ENCODE results near the gene VWA5B1.

Gene VWA5B1

DNA sequence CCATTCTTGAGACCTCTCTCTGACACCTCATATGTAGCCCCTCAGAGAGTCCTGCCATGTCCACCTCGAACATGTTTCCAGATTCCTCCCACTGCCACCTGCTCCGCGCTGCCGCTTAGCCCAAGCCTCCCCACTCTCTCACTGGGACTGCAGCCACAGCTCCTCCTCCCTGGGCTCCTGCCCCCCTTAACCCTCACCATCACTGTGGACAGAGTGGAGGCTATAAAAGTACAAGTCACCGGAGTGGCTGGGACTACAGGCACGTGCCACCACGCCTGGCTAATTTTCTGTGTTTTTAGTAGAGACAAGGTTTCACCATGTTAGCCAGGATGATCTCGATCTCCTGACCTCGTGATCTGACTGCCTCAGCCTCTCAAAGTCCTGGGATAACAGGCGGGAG, 77.0 kb downstream of the VWA5B1 start:
- no peak for DNase-seq (ENCODE audit: low read depth, low spot score)

DNA sequence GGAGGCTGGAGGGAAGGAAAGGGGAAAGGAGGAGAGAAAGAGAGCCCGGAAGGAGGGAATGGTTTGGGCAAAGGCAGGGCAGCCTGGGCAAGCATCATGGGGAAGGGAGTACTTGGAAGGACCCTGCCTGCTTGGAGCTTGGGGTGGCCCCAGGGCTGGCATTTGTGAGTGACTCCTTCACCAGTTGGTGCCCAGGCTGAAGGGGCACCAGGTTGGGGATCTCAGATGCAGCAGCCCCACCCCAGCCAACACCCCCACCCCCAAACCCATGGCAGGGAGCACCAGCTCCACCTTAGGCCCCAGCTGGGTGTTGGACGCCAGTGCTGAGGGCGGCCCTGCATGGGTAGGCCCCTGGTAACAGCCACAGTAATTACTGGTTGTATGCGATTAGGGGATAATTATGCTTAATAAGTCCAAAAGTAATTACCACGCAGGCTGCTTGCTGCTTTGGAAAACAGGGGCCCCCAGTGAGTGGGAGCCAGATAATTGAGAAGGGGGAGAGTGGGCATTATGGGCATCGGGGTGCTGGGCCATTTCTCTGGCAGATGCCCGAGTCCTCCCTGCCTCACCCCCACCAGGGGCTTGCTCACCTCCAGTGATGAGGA, 78.3 kb downstream of the VWA5B1 start:
- no peak for DNase-seq (ENCODE audit: low read depth, low spot score)

- DNase-seq (ENCODE audit: low read depth, low spot score): no peak
These were observed 80.0 kb downstream of the VWA5B1 start for GRCh38 chr1:20370698-20371097.

- DNase-seq (ENCODE audit: low read depth, low spot score): peak; percentile 70
These were observed 80.7 kb downstream of the VWA5B1 start for GRCh38 chr1:20371411-20371810.

- no peak for DNase-seq (ENCODE audit: low read depth, low spot score)
These were observed 81.2 kb downstream of the VWA5B1 start for GRCh38 chr1:20371883-20372282.

- no peak for DNase-seq (ENCODE audit: low read depth, low spot score)
These were observed 82.0 kb downstream of the VWA5B1 start for GRCh38 chr1:20372676-20373075.

DNA sequence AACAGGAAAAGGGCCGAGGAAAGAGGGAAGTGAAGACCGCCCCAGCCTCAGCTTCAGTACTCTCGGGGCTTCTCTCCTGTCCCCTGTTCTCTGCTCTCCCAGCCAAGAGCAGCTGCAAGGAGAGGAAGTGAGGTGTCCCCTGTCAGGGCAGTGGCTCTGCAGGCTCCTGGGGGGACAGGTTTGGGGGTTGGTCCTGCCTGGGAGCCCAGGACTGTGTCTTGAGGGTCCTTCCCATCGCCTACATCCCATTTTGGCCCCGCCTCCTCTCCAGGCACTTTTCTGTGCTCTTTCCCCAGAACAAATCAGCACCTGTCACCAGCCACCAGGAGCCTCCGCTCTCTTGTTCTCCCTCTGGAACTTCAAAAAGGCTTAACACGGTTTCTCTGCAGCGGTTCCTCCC, 82.6 kb downstream of the VWA5B1 start:
- DNase-seq (ENCODE audit: low read depth, low spot score): no peak

DNA sequence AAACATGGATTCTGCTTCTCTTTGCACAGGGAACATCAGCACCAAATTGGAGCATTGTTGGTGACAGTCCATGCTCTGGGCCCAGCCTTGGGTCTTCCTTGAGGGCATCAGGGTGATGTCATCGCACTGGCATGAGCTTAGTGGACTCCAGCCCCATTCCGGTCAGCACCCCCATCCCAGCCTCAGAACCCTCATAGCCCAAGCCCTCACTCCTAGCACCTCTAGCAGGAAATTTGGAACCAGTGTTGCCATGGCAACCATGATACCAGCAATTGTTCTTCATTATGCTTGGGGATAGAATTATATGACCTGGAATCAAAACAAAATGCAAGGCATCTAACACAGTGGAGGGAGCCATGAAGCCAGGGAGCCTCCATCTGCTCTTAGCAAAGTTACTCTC, 83.1 kb downstream of the VWA5B1 start:
- DNase-seq (ENCODE audit: low read depth, low spot score): no peak

DNA sequence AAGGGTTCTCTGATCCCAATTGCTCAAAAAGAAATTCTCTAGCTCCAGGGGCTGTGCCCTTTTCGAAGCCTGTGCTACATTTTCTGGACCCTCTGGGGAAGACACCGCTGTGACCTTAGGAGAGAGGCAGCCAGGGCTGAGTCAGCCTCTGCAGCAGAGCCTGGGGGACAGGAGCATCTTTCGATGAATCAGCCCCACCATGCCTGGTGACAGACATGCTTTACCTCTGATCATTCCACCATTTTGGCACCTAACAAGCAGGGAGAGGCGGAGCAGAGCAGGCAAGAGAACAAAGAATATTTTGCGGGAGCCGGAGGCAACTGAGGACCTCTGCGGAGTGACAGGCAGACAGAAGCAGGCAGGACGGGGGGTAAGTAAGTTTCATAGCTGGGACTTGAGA, 84.9 kb downstream of the VWA5B1 start:
- peak; percentile 72 for DNase-seq (ENCODE audit: low read depth, low spot score)

DNA sequence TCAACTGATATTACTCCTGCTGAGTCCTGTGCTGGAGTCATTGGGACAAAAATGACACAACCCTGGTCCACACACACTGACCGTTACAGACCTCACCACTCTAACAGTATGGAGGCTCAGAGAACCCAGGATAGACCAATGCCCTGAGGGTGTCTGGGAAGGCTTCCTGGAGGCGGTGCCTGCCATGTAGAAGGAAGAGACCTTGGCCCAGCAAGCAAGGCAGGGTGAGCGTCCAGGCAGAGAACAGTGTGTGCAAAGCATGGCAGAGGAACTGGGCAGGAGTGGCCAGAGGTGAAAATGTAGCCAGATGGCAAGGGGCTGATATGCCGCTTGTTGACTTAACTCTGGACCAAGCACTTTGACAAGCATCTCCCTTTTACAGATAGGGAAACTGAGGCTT, 85.5 kb downstream of the VWA5B1 start:
- DNase-seq (ENCODE audit: low read depth, low spot score): no peak

GRCh38 chr1:20376880-20377494, 86.3 kb downstream of the VWA5B1 start:
- peak; percentile 69 for DNase-seq (ENCODE audit: low read depth, low spot score)

GRCh38 chr1:20377516-20378270, 87.0 kb downstream of the VWA5B1 start:
- no peak for DNase-seq (ENCODE audit: low read depth, low spot score)

- DNase-seq (ENCODE audit: low read depth, low spot score): no peak
These were observed 88.4 kb downstream of the VWA5B1 start for GRCh38 chr1:20379075-20379474.

GRCh38 chr1:20380175-20380574, 89.5 kb downstream of the VWA5B1 start:
- DNase-seq (ENCODE audit: low read depth, low spot score): no peak

DNA sequence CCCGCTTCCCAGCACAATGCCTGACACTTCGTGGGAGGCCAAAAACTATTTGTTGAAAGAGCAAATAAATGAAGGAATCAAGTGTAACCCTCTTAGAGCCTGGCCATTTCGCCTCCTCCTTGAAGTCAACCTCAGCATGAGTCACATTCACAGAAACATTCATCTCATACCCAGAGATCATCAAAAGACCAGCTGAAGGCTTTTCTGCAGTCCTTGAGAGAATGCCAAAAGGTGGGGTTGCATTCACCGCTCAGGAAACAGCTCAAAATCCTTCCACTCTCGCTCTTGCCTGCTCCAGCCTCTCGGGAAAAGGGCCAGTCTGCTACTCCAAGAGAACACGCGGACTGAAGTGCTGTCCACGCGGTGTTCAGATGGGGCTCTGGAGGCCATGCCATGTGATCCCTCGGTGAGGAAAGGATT, 90.0 kb downstream of the VWA5B1 start:
- peak; percentile 92 for DNase-seq (ENCODE audit: low read depth, low spot score)

GRCh38 chr1:20381045-20381641, 90.5 kb downstream of the VWA5B1 start:
- no peak for DNase-seq (ENCODE audit: low read depth, low spot score)

DNA sequence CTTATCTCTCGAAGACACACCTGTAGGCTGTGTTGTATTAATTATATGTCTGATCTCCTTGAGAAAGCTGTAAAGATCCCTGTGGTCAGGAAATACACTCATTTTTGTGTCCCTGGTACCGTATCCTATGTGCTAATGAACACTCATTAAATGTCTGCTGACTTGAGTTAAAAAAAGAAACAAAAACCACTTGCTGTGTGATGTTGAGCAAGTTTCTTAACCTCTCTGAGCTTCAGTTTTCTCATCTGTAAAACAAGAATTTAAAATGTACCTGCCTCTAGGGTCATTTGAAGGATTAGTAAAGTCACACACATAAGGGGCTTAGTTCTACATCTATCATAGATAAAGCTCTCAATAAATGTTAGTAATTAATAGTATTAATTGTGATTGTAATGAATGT, 91.3 kb downstream of the VWA5B1 start:
- no peak for DNase-seq (ENCODE audit: low read depth, low spot score)

DNA sequence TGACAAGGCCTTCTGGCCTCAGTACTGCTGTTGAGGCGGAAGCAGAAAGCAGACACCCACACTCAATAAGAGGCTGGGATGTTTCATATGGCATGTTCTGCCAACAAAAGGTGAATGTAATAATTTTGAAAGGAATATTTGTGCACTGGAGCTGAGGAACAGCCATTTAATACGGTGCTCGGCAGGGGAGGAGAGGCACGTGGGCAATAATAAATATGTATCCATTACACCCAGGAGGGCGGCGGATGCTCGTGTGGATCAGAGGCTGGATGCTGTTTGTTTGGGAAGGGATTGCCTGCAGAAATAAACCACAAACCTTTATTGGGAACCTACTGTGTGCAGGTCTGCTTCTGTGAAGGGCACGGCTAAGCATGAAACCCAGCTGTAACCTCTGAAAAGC, 92.0 kb downstream of the VWA5B1 start:
- no peak for DNase-seq (ENCODE audit: low read depth, low spot score)

DNA sequence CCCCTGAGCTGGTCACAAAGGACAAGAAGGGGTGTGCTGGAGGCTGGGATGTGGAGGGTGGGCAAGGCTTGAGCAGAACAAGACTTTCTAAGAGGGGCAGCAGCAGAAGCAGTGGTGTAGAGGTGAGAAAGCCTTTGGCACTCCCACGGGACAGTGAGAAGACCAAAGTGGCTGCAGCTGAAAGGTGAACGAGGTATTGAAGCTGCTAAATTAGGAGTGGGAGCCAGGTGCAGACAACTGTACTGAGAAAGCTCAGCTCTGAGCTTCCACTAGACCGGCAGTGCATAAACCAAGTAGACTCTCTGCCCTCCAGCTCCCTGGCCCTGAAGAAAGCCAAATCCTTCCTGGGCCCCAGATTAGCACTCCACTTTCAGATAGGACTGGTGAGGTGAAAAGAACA, 93.0 kb downstream of the VWA5B1 start:
- DNase-seq (ENCODE audit: low read depth, low spot score): no peak

- DNase-seq (ENCODE audit: low read depth, low spot score): peak; percentile 52
These were observed 95.0 kb downstream of the VWA5B1 start for GRCh38 chr1:20385630-20386029.

DNA sequence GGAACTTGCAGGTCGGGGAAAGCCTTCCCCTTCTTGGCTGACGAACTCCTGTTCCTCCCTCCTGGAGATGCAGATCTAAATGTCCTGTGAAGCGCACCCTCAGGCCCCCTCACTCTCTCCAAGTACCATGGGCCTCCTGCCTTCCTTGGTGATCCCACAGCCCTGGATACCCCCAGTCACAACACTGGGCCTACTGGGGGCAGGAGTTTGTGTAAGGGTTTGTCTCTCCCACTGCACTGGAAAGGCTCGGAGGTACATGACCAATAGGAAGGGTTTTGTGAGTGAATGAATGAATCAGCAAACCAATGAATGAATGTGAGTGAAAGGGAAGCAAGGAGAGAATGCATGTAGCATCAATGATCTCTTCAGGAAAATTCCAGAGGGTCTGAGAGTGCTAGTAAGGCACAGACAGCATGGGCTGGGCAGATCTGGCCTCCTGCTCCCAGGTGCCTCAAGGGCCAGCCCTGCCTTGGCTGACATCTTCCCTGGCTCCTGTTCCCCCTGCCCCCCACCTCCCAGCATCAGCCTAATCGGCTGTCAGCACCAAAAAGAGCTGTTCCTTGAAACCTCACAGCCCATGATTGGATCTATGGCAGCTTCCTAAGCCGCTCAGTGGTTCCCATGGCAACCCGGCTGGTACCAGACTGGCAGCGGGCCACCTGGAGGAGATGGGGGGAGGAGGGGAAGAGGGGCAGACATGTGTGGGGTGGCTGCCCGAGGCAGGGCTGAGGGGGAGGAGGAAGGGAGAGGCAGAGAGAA, 95.8 kb downstream of the VWA5B1 start:
- no peak for DNase-seq (ENCODE audit: low read depth, low spot score)

DNA sequence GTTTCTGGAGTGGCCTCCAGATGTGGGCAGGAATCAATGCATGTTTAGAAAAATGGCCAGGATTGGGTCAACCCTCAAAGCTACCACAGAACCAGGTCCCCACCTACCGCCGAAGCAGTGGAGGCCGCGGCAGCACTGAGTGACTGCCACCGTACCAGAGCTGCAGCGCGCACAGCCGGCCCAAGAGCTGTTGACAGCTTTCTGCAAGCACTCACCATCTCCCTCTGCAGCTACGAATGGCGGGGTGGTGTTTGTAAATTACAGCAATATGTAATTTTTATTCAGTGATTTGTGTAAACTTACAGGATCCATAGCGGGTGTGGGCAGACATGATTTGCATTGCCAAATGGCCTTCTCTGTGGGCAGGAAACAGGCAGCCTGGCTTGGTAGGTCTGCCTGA, 98.9 kb downstream of the VWA5B1 start:
- DNase-seq (ENCODE audit: low read depth, low spot score): no peak

Data from astrocyte of the hippocampus (primary cell).